GM19372 (cell line): ENCODE measurements around the gene TPRKB.
"Not testable (repeated sequence)": the region's sequence is repeated elsewhere in the genome, so short reads cannot be mapped to it uniquely, and the experiment has no call there.

Experiments used
- ATAC-seq: cut with Tn5 transposase; IDR thresholded peaks from one replicate; pipeline ENCODE4 v1.9.1; 2021; ENCODE audit warnings: mild to moderate bottlenecking, low read depth, moderate library complexity; ENCODE audit not compliant: unreplicated experiment

The TPRKB gene

GRCh38 chr2:73736855-73737779, at the start of gene TPRKB:
Gene TPRKB (minus strand): TSS chr2:73737345. CDS start chr2:73734569, 2,776 bp downstream.
- peak; percentile 99 for ATAC-seq

- not testable (repeated sequence) for ATAC-seq
These were observed 46.7 kb upstream of the TPRKB start, which contains the start of gene C2orf78 for GRCh38 chr2:73783883-73784282. Gene C2orf78 (plus strand): TSS chr2:73784183. CDS start chr2:73784310, 127 bp downstream.

- ATAC-seq, result not testable (repeated sequence)
These were observed 46.3 kb upstream of the TPRKB start for GRCh38 chr2:73783402-73783801.

GRCh38 chr2:73780237-73780582, 43.1 kb upstream of the TPRKB start:
- no peak for ATAC-seq

GRCh38 chr2:73779467-73780236, 42.5 kb upstream of the TPRKB start, which contains the start of gene DUSP11:
Gene DUSP11 (minus strand): TSS chr2:73780103. CDS start chr2:73779974, 129 bp downstream.
- ATAC-seq, result peak; percentile 97

- not testable (repeated sequence) for ATAC-seq
These were observed 41.8 kb upstream of the TPRKB start for GRCh38 chr2:73778867-73779466.

GRCh38 chr2:73776869-73777519, 39.8 kb upstream of the TPRKB start:
- ATAC-seq, result no peak

- ATAC-seq, result no peak
These were observed 39.2 kb upstream of the TPRKB start for GRCh38 chr2:73776381-73776780.

- no peak for ATAC-seq
These were observed 35.7 kb upstream of the TPRKB start for GRCh38 chr2:73772819-73773218.

- ATAC-seq, result no peak
These were observed 33.6 kb upstream of the TPRKB start for GRCh38 chr2:73770725-73771124.

GRCh38 chr2:73766994-73767393, 29.8 kb upstream of the TPRKB start:
- no peak for ATAC-seq

- ATAC-seq, result no peak
These were observed 29.2 kb upstream of the TPRKB start for GRCh38 chr2:73766349-73766748.

GRCh38 chr2:73764945-73765344, 27.8 kb upstream of the TPRKB start:
- no peak for ATAC-seq

- ATAC-seq, result no peak
These were observed 25.4 kb upstream of the TPRKB start for GRCh38 chr2:73762571-73762970.

- ATAC-seq, result no peak
These were observed 22.8 kb upstream of the TPRKB start for GRCh38 chr2:73759904-73760303.

- ATAC-seq, result no peak
These were observed 22.2 kb upstream of the TPRKB start for GRCh38 chr2:73759285-73759764.

- ATAC-seq, result not testable (repeated sequence)
These were observed 17.2 kb upstream of the TPRKB start for GRCh38 chr2:73754332-73754731.

- no peak for ATAC-seq
These were observed 12.2 kb upstream of the TPRKB start for GRCh38 chr2:73749314-73749713.

GRCh38 chr2:73746877-73747208, 9.7 kb upstream of the TPRKB start:
- ATAC-seq, result no peak
